Mesendoderm (in vitro differentiated cells): ENCODE measurements around the gene HCN3.

Experiments
- DNase-seq: peaks from one replicate; pipeline ENCODE4 v3.0.0; 2013
- H2AK5ac ChIP-seq: 2 replicates; pipeline ENCODE4 v1.6.1; 2013; ENCODE audit warnings: low read length, inconsistent platforms
- H2BK120ac ChIP-seq: 2 replicates; pipeline ENCODE4 v1.6.1; 2013; ENCODE audit warnings: low read depth, mild to moderate bottlenecking, low read length, moderate library complexity, mixed read lengths
- H2BK15ac ChIP-seq: replicated peaks from 2 replicates; pipeline ENCODE4 v1.6.1; 2013; ENCODE audit warnings: low read depth, mild to moderate bottlenecking, moderate library complexity
- H2BK5ac ChIP-seq: 2 replicates; pipeline ENCODE4 v1.6.1; 2013; ENCODE audit warnings: low read length, inconsistent platforms
- H3K18ac ChIP-seq: 2 replicates; pipeline ENCODE4 v1.6.1; 2013; ENCODE audit warnings: mild to moderate bottlenecking, low read length, mixed read lengths
- H3K23ac ChIP-seq: one replicate; pipeline ENCODE4 v1.6.1; 2013; ENCODE audit warnings: low read length
- H3K27ac ChIP-seq: 2 replicates; pipeline ENCODE4 v1.5.1; 2013; ENCODE audit warnings: low read depth, mild to moderate bottlenecking, inconsistent platforms, low read length, moderate library complexity
- H3K27me3 ChIP-seq: 2 replicates; pipeline ENCODE4 v1.6.1; 2013; ENCODE audit warnings: low read length, control low read depth, mild to moderate bottlenecking, inconsistent platforms; ENCODE audit not compliant: insufficient read depth, poor library complexity
- H3K36me3 ChIP-seq: 2 replicates; pipeline ENCODE4 v1.6.1; 2013; ENCODE audit warnings: low read length, inconsistent platforms; ENCODE audit not compliant: control insufficient read depth, insufficient read depth
- H3K4ac ChIP-seq: one replicate; pipeline ENCODE4 v1.6.1; 2013; ENCODE audit warnings: low read depth, mild to moderate bottlenecking, low read length, moderate library complexity
- H3K4me1 ChIP-seq: 2 replicates; pipeline ENCODE4 v1.6.1; 2013; ENCODE audit warnings: low read depth, low read length, inconsistent platforms; ENCODE audit not compliant: control insufficient read depth
- H3K4me2 ChIP-seq: 2 replicates; pipeline ENCODE4 v1.6.1; 2013; ENCODE audit warnings: low read length
- H3K4me3 ChIP-seq: 2 replicates; pipeline ENCODE4 v1.5.1; 2013; ENCODE audit warnings: mild to moderate bottlenecking, low read length
- H3K56ac ChIP-seq: one replicate; pipeline ENCODE4 v1.6.1; 2013; ENCODE audit warnings: low read length
- H3K79me1 ChIP-seq: 2 replicates; pipeline ENCODE4 v1.6.1; 2013; ENCODE audit warnings: low read length, inconsistent platforms
- H3K79me2 ChIP-seq: 2 replicates; pipeline ENCODE4 v1.6.1; 2013; ENCODE audit warnings: mild to moderate bottlenecking, low read length; ENCODE audit not compliant: control insufficient read depth, insufficient read depth
- H3K9ac ChIP-seq: 2 replicates; pipeline ENCODE4 v1.6.1; 2013; ENCODE audit warnings: low read length, inconsistent platforms
- H4K5ac ChIP-seq: one replicate; pipeline ENCODE4 v1.6.1; 2013; ENCODE audit warnings: low read length
- H4K8ac ChIP-seq: one replicate; pipeline ENCODE4 v1.6.1; 2013; ENCODE audit warnings: low read depth, mild to moderate bottlenecking, control low read depth, low read length, moderate library complexity
- WGBS: extraction: QIAGEN DNeasy Blood & Tissue Kit; methylation state at CpG from one replicate; pipeline ENCODE4 v1.1.7; 2013; ENCODE audit warnings: low lambda C conversion rate, missing lambda C conversion rate; ENCODE audit not compliant: insufficient coverage; ENCODE audit errors: extremely low coverage; 5-methylcytosine and 5-hydroxymethylcytosine counted together

HCN3 gene

DNA sequence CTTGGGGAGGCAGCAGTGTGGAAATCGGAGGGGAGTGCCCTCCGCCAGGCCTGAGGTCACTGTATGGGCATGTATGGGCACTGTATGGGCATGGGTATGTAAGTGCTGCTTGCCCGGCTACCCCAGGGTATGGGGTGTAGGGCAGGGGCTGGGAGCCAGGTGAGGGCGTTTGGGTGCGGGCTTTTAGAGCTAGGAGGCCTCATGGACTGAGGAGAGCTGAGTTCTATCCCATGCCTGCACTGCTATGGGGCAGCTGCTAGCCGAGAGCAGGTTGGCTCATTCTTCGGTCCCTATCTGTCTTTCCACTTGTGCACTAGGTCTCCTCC is 18.6 kb downstream of the HCN3 start:
- H4K8ac ChIP-seq = no peak overlapping the region
- H3K79me2 ChIP-seq = no peaks in the 10 kb centered on the region
- H3K4ac ChIP-seq = no peak overlapping the region
- H3K36me3 ChIP-seq = no peaks in the 10 kb centered on the region
- no peaks in the 10 kb centered on the region for H3K4me1 ChIP-seq
- H3K27ac ChIP-seq = no peak overlapping the region
- no CpG with 5 or more reads among the region's 7 CpGs for WGBS
- H3K79me1 ChIP-seq = no peaks in the 10 kb centered on the region
- no peak for DNase-seq
- H3K23ac ChIP-seq = no peak overlapping the region
- H3K27me3 ChIP-seq = no peaks in the 10 kb centered on the region
- no peak overlapping the region for H2AK5ac ChIP-seq
- no peak overlapping the region for H2BK120ac ChIP-seq
- no peak overlapping the region for H2BK5ac ChIP-seq
- no peak overlapping the region for H2BK15ac ChIP-seq
- H3K9ac ChIP-seq = no peak overlapping the region
- H3K56ac ChIP-seq = no peak overlapping the region
- no peak overlapping the region for H4K5ac ChIP-seq
- no peak overlapping the region for H3K18ac ChIP-seq
- no peak overlapping the region for H3K4me2 ChIP-seq
- H3K4me3 ChIP-seq = no peak overlapping the region

DNA sequence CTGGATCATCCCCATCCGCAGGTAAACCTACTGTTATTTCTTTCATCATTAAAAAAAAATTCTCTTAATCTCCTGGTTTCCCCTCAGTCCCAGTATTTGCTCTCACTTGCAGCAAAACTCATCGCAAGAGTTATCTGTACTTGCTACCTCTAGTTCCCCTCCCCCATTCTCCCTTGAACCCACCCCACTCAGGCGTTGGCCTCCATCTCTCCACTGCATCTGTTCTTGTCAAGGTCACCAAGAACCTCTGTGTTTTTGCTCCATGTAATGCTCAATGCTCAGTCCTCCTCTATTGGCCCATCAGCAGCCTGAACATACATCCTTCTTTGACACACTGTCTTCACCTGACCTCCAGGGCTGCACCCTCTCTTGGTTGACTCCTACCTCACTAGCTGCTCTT is 19.4 kb downstream of the HCN3 start:
- Histone ChIP-seq H3K36me3 (no peaks in the 10 kb centered on the region), H3K27ac (no peak overlapping the region), H3K79me1 (no peaks in the 10 kb centered on the region), H4K5ac (no peak overlapping the region), H3K23ac (no peak overlapping the region), H3K4me1 (no peaks in the 10 kb centered on the region), H3K27me3 (no peaks in the 10 kb centered on the region), H4K8ac (no peak overlapping the region), H3K79me2 (no peaks in the 10 kb centered on the region), H3K4me3 (no peak overlapping the region), H3K56ac (no peak overlapping the region), H2AK5ac (no peak overlapping the region), H3K4ac (no peak overlapping the region), H3K9ac (no peak overlapping the region), H3K4me2 (no peak overlapping the region), H3K18ac (no peak overlapping the region), H2BK120ac (no peak overlapping the region), H2BK15ac (no peak overlapping the region), H2BK5ac (no peak overlapping the region)
- DNase-seq = no peak
- no CpG with 5 or more reads among the region's 3 CpGs for WGBS

DNA sequence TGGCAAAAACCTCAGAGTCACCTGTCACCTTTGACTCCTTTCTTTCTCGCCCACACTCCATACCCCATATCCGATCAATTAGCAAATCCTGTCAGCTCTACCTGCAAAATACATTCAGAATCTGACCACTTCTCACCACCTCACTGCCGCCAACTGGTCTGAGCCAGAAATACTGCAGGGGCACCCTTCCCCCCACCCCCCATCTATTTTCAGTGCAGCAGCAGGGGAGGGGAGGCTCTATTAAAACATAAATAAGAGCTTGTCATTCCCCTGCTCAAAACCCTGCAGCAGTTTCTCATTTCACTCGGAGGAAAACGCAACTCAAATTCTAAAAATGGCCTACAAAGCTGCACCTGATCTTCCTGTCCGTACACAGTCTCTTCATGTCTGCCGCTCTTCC is 20.1 kb downstream of the HCN3 start:
- WGBS = no CpG with 5 or more reads among the region's 7 CpGs
- no peak overlapping the region for H4K8ac ChIP-seq
- DNase-seq = no peak
- no peak overlapping the region for H3K9ac ChIP-seq
- no peak overlapping the region for H3K23ac ChIP-seq
- H3K56ac ChIP-seq = no peak overlapping the region
- no peak overlapping the region for H2BK5ac ChIP-seq
- H3K4me1 ChIP-seq = no peaks in the 10 kb centered on the region
- H4K5ac ChIP-seq = no peak overlapping the region
- no peak overlapping the region for H2BK120ac ChIP-seq
- H3K4me3 ChIP-seq = no peak overlapping the region
- no peaks in the 10 kb centered on the region for H3K27me3 ChIP-seq
- H3K79me2 ChIP-seq = no peaks in the 10 kb centered on the region
- H3K79me1 ChIP-seq = no peaks in the 10 kb centered on the region
- no peak overlapping the region for H2BK15ac ChIP-seq
- H3K36me3 ChIP-seq = no peaks in the 10 kb centered on the region
- H3K27ac ChIP-seq = no peak overlapping the region
- no peak overlapping the region for H3K4ac ChIP-seq
- H3K4me2 ChIP-seq = no peak overlapping the region
- no peak overlapping the region for H2AK5ac ChIP-seq
- H3K18ac ChIP-seq = no peak overlapping the region

DNA sequence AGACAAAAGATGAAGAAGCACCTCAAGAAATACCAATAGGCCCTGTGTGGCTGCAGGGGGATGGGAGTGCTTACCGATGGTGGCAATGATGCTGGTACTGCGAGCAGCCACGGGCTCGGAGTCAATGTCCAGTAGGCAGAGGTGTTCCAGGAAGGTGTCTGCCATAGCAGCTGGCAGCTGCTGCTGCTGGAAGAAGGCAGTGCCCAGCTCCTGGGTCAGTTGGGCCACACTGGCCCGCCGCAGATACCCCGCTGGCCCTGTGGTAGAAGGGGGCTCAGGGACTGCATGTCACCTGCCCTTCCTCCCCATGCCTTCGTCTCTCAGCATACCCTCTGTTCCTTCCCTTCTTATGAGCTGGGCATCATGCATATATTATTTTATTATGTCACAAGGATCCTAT is 22.8 kb downstream of the HCN3 start:
- Histone ChIP-seq H3K4me1 (no peaks in the 10 kb centered on the region), H2BK15ac (no peak overlapping the region), H3K4me2 (no peak overlapping the region), H3K27me3 (no peaks in the 10 kb centered on the region), H3K4me3 (no peak overlapping the region), H2BK120ac (no peak overlapping the region), H4K5ac (no peak overlapping the region), H2AK5ac (no peak overlapping the region), H3K36me3 (no peaks in the 10 kb centered on the region), H3K79me1 (no peaks in the 10 kb centered on the region), H4K8ac (no peak overlapping the region), H3K9ac (no peak overlapping the region), H3K18ac (no peak overlapping the region), H3K4ac (no peak overlapping the region), H2BK5ac (no peak overlapping the region), H3K27ac (no peak overlapping the region), H3K79me2 (no peaks in the 10 kb centered on the region), H3K56ac (no peak overlapping the region), H3K23ac (no peak overlapping the region)
- no peak for DNase-seq
- WGBS = no CpG with 5 or more reads among the region's 8 CpGs

DNA sequence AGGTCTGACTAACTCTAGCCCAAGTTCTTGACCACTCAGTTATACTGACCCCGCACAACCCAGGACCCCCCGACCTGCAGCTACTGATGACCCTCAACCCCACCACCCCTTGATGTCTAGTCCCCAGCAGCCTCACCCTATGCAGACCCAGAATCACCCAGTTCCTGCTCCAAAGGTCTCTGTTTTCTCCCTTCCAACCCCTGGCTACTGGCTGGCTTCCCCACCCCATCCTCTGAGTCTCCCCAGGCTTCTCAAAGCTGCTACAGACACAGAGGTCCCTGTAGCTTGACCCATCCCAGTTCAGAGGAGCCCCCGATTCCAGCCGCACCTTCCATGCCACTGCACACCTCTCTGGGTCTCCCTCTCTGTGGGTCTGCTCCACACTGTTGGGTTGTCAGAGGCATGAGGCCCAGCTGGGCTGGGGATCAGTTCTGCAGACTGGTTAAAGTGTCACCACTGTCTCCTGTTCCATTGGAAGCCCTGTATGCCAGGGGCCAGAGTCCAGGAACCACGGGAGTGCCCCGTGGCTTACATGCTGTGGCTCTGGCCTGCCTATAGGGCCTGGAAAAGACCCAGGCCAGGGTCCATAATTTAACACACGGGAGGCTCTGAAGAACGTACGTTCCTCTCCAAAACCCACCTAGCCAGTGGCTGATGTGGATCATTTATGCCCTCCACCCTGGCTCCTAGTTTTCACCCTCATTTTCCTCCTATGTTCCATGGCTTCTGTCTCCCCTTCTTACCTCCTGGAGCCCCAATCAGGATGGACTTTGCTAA is 23.5 kb downstream of the HCN3 start:
- no peak overlapping the region for H3K18ac ChIP-seq

DNA sequence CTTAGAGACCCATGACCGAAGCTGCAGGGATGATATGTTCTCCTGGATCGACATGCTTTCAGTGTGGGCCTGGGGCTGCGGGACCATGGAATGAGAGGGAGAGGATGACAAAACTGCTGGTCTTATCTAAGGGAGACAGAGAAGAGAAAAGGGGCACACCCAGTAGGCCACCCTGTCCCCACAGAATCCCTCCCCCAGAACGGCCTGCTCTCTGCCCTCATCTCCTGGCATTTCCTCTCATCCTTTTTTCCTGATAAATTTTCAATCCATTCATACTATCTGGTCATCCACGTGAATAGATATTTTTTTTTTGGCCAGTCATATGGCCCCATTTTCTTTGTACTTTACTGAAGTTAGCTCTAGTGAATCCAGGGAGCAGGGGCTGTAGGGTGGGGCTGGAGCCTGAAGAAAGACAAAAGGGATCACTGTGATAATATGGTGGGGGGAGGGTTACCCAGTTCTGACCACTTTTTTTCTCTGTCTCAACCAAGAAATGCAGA is 24.1 kb downstream of the HCN3 start, which contains the start of gene PKLR:
PKLR (minus strand) TSS at position 97 of the 500 bp plus-strand sequence; CDS start at position 54, 43 bp downstream.
- H3K18ac ChIP-seq = no peak within 1 kb of the TSS
- no peak within 1 kb of the TSS for H3K4ac ChIP-seq
- no peak within 1 kb of the TSS for H3K4me2 ChIP-seq
- H3K4me3 ChIP-seq = no peak within 1 kb of the TSS
- no CpG with 5 or more reads among the region's 5 CpGs for WGBS
- no peaks in the 10 kb centered on the region for H3K27me3 ChIP-seq
- H3K27ac ChIP-seq = no peak within 1 kb of the TSS
- no peak within 1 kb of the TSS for H4K5ac ChIP-seq
- H2BK5ac ChIP-seq = no peak within 1 kb of the TSS
- no peak for DNase-seq
- no peaks in the 10 kb centered on the region for H3K36me3 ChIP-seq
- no peak within 1 kb of the TSS for H2BK120ac ChIP-seq
- H3K79me2 ChIP-seq = no peaks in the 10 kb centered on the region
- H3K23ac ChIP-seq = no peak within 1 kb of the TSS
- no peaks in the 10 kb centered on the region for H3K79me1 ChIP-seq
- H3K56ac ChIP-seq = no peak within 1 kb of the TSS
- H3K4me1 ChIP-seq = no peaks in the 10 kb centered on the region
- no peak within 1 kb of the TSS for H4K8ac ChIP-seq
- no peak within 1 kb of the TSS for H2BK15ac ChIP-seq
- H2AK5ac ChIP-seq = no peak within 1 kb of the TSS
- H3K9ac ChIP-seq = no peak within 1 kb of the TSS

More for the DNA sequence above, 23.5 kb downstream of the HCN3 start:
- Histone ChIP-seq H3K4me1 (no peaks in the 10 kb centered on the region), H3K4me3 (no peak overlapping the region), H4K8ac (no peak overlapping the region), H3K36me3 (no peaks in the 10 kb centered on the region), H2BK15ac (no peak overlapping the region), H3K79me2 (no peaks in the 10 kb centered on the region), H3K27me3 (no peaks in the 10 kb centered on the region), H3K27ac (no peak overlapping the region), H2AK5ac (no peak overlapping the region), H2BK120ac (no peak overlapping the region), H3K23ac (no peak overlapping the region), H3K4me2 (no peak overlapping the region), H3K79me1 (no peaks in the 10 kb centered on the region), H4K5ac (no peak overlapping the region), H3K56ac (no peak overlapping the region), H3K4ac (no peak overlapping the region), H3K9ac (no peak overlapping the region), H2BK5ac (no peak overlapping the region)
- DNase-seq = no peak
- WGBS = no CpG with 5 or more reads among the region's 9 CpGs
